HCEC 1CT (cell line): Measurements from ENCODE around the gene STK32B.
"Not testable (repeated sequence)": the region's sequence is repeated elsewhere in the genome, so short reads cannot be mapped to it uniquely, and the experiment has no call there.

Experiments used
- DNase-seq: peaks from one replicate; pipeline ENCODE4 v3.0.0-alpha.2; 2017

Gene STK32B

GRCh38 chr4:5213087-5213595, 161.9 kb downstream of the STK32B start:
- DNase-seq: no peak

DNA sequence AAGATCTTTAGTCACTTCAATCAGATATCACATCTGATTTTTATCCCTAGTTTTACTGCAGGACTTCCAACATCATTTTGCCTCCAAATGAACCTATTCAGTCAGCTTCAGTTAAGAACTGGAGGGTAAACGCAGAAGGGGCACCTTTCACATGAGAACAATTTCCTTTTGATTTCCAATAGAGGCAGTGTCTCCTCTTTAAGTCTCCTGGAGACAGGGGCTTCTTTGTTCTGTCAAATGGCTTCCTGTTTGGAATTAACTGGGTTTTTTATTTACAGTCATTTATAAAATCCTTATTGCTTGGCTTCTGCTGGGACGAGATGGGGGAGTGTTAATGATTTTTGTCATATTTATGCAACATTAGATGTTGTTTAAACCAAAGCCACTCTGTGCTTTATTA, 164.0 kb downstream of the STK32B start:
- no peak for DNase-seq

GRCh38 chr4:5217421-5217820, 166.1 kb downstream of the STK32B start:
- DNase-seq: no peak

- DNase-seq: no peak
Observed at GRCh38 chr4:5218376-5219069, 167.2 kb downstream of the STK32B start.

GRCh38 chr4:5220028-5220427, 168.7 kb downstream of the STK32B start:
- no peak for DNase-seq

DNA sequence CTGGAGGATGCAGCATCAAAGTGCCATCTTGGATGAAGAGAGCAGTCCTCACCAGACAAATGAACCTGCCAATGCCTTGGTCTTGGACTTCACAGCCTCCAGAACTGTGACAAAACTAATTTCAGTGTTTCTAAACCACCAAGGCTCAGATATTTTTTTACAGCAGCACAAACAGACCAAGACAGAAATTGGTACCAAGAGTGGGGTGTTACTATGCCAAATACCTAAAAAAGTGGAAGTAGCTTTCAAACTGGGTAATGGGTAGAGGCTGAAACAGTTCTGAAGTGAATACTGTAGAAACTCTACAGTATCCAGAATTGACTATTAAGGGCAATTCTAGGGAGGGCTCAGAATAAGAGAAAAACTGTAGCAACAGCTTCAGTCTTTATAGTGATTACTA, 170.8 kb downstream of the STK32B start:
- DNase-seq: no peak

GRCh38 chr4:5222951-5223350, 171.7 kb downstream of the STK32B start:
- DNase-seq: no peak

DNA sequence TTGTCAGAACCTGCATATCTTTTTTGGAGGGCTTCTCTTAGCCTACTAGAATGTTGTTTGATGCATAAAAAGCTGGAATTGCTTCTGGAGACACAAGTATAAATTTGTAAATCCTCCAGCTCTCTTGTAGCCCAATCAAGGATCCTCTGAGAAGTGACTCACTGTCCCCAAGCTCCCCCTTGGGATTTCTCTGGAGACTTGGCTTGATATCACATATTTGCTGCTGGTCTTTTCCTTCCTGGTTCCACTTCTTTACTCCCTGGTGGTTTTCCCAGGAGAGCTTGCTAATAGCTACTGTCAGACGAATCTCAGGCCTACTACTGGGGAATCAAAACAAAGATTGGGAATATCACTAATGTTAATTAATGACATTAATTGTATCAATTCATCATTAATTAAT, 173.1 kb downstream of the STK32B start:
- DNase-seq: no peak

- no peak for DNase-seq
Observed at GRCh38 chr4:5232549-5232948, 181.3 kb downstream of the STK32B start.

GRCh38 chr4:5237086-5237660, 185.9 kb downstream of the STK32B start:
- no peak for DNase-seq

DNA sequence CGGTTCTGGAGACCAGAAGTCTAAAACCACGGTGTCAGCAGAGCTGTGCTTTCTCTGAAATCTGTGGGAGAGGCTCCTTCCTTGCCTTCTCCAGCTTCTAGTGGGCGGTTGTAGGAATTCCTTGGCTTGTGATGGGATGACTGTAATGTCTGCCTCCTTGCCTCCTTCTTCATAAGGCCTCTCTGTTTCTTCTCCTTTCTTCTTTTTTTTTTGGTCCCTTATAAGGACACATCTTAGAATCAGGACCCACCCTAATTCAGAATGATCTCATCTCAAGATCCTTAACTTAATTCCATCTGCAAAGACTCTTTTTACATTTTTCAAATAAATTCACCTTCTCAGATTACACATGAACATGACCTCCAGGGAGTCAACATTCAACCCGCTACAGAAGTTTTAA, 186.9 kb downstream of the STK32B start:
- no peak for DNase-seq

GRCh38 chr4:5247061-5247460, 195.8 kb downstream of the STK32B start:
- DNase-seq: not testable (repeated sequence)

GRCh38 chr4:5247735-5248134, 196.5 kb downstream of the STK32B start:
- DNase-seq: no peak

DNA sequence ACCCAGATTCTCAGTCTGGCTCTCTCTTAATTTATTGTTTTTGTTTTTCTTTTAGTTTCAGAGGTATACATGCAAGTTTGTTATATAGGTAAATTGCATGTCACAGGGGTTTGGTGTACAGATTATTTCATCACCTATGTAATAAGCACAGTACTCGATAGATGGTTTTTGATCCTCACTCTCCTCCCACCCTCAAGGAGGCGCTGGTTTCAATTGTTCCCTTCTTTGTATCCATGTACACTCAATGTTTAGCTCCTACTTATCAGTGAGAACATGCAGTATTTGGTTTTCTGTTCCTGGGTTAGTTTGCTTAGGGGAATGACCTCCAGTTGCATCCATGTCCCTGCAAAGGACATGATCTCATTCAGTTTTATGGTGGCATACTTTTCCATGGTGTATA, 198.4 kb downstream of the STK32B start:
- DNase-seq: no peak

- DNase-seq: not testable (repeated sequence)
Observed at GRCh38 chr4:5250536-5250935, 199.3 kb downstream of the STK32B start.

DNA sequence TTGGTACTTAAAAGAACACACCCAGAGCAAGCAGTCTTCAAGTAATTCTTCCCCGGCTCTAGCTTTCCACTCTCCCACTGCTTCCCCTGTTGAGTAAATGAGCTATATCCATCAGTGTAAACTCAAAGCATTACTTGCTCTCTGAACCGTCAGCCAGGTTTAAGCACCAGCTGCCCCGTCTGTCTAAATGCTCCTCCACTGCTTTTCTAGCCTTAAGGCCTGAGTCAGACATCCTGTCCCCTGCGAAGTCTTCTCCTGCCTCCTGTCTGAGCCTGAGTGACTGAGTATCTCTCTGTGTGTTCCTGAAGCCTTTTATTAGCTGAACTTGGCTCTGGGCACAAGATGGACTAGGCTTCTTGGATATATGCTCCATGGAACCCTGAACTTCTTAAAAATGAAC, 205.1 kb downstream of the STK32B start:
- no peak for DNase-seq

DNA sequence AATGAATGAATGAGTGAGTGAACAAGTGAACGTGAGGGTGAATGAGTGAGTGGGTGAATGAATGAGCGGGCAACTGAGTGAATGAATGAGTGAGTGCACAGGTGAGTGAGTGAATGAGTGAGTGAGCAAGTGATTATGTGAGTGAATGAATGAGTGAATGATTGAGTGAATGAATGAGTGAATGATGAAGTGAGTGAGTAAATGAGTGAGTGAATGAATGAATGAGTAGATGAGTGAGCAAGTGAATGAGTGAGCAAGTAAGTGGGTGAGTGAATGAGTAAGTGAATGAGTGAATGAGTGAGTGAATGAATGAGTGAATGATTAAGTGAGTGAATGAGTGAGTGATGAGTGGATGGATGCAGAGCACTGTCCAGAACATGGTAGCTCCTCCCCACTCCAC, 205.8 kb downstream of the STK32B start:
- no peak for DNase-seq

GRCh38 chr4:5259471-5259870, 208.2 kb downstream of the STK32B start:
- DNase-seq: no peak

DNA sequence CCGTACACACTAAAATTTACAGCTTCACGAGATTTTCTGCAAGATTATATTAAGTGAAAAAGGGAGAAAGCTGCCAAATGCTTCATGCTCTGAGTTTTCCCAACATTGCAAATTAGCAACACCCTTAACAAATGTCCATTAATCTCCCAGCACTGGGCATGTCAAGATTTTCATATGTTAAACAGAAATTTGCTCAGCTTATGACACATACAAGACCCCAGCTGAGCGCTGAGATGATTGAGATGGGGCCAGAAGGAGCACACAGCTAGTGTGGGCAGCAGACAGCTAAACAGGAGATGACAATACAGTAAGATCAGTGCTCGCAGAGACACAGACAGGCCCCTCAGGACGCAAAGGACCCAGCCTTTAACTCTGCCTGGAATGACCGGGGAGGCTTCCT, 208.8 kb downstream of the STK32B start:
- no peak for DNase-seq

GRCh38 chr4:5261866-5262265, 210.6 kb downstream of the STK32B start:
- no peak for DNase-seq

- no peak for DNase-seq
Observed at GRCh38 chr4:5266991-5267390, 215.7 kb downstream of the STK32B start.

DNA sequence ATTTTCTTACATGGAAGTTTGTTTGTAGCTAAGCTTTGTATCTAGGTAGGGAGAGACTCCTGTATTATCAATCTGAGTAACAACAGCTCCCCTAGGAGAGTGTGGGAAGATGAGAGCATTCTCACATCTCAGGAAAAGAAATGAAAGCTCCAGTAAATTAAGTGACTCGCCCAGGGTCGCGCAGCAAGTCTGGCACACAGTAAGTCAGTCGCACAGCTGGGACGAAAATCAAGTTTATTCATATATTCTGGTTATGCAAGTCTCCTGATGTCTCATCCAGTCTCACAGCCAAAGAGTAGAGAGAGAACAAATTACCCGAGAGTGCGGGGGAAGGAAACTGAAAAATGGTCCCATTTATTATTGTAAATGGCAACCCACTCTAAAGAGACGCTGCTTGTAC, 216.1 kb downstream of the STK32B start:
- DNase-seq: no peak

GRCh38 chr4:5276475-5277075, 225.3 kb downstream of the STK32B start:
- DNase-seq: no peak

DNA sequence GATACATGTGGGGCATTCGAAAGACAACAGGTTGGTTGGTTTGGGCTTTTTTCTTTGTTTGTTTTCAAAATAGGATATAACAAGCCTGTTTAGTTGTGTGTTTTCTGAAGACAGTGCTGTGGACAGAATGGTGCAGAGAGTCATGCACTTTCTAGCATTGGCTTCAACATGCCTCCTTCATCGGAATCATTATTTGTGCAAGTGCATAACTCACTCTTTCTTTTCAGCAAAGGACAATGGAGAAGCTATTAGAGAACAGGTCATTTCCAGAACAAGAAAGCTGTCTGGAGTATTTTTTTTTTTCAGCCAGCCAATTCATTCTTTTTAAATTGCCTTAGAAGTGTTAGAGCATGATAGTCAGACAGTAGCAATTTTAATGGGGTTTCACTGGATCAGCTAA, 225.8 kb downstream of the STK32B start:
- no peak for DNase-seq

DNA sequence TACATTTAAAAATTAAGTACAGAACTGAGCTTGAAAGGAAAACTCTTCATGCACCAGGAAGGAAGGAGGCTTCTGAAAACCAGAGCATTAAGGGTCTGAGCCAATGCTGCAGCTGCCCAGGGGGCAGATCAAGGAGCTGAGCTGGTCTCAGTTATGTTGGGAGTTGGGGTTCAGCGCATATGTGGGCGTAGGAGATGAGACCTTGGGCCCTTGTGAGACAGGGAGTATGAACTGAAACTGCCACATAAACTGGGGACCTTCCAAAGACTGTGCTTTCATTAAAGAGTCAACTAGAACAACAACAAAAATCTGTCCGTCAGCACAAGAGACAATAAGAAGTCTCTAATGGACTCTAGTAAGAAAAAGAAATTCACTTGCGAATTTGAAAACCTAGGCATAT, 226.9 kb downstream of the STK32B start:
- no peak for DNase-seq
